Liver (tissue), 9 donors: Measurements from ENCODE around the gene FKBP14. TPM values are rescaled to one million over a fixed set of nuclear protein-coding genes. Genes with fewer than 3 reads are reported as not detected.

Source experiments
- DNase-seq: peaks from one replicate; pipeline ENCODE4 v3.0.0-alpha.2; 2017; ENCODE audit warnings: low spot score
- H3K27ac ChIP-seq, 2 donors: one replicate each; pipeline ENCODE4 v1.7.0; 2013; ENCODE audit warnings: inconsistent platforms in 2 of 2, low read length in 2 of 2, control low read depth in 1 of 2, low read depth in 1 of 2, mild to moderate bottlenecking in 1 of 2
- H3K27me3 ChIP-seq, 4 donors: one replicate each; pipeline versions ENCODE4 v1.6.1 to v1.7.0; 2013; ENCODE audit warnings: low read length in 3 of 4, inconsistent platforms in 1 of 4, mild to moderate bottlenecking in 1 of 4, moderate library complexity in 1 of 4; ENCODE audit not compliant: control insufficient read depth in 4 of 4, insufficient read depth in 4 of 4
- H3K36me3 ChIP-seq, 4 donors: one replicate each; pipeline versions ENCODE4 v1.6.1 to v1.7.0; 2013; ENCODE audit warnings: low read length in 3 of 4, mild to moderate bottlenecking in 3 of 4, low read depth in 1 of 4, moderate library complexity in 1 of 4; ENCODE audit not compliant: control insufficient read depth in 4 of 4, insufficient read depth in 3 of 4
- H3K4me1 ChIP-seq, 4 donors: one replicate each; pipeline versions ENCODE4 v1.6.1 to v1.7.0; 2013; ENCODE audit warnings: low read length in 3 of 4, mild to moderate bottlenecking in 3 of 4, moderate library complexity in 1 of 4; ENCODE audit not compliant: control insufficient read depth in 4 of 4, insufficient read depth in 4 of 4
- H3K4me3 ChIP-seq, 3 donors: one replicate each; pipeline versions ENCODE4 v1.6.1 to v1.7.0; 2013; ENCODE audit warnings: low read length in 3 of 3, control low read depth in 1 of 3, low read depth in 1 of 3, mild to moderate bottlenecking in 1 of 3
- H3K9ac ChIP-seq, 2 donors: one replicate each; pipeline ENCODE4 v1.7.0; 2013; ENCODE audit warnings: low read length in 2 of 2, mild to moderate bottlenecking in 2 of 2, moderate library complexity in 2 of 2, control low read depth in 1 of 2, low read depth in 1 of 2
- H3K9me3 ChIP-seq, 4 donors: one replicate each; pipeline versions ENCODE4 v1.6.1 to v1.7.0; 2013; ENCODE audit warnings: low read length in 3 of 4; ENCODE audit not compliant: control insufficient read depth in 4 of 4
- EGR1 ChIP-seq, 2 donors: IDR thresholded peaks; 2 replicates each; pipeline ENCODE4 v1.6.1; 2016 to 2018; ENCODE audit warnings: antibody characterized with exemption in 2 of 2, low read depth in 2 of 2
- FOXA1 ChIP-seq: IDR thresholded peaks from 2 replicates; pipeline ENCODE4 v1.6.1; 2016; ENCODE audit warnings: antibody characterized with exemption
- FOXA2 ChIP-seq: IDR thresholded peaks from 2 replicates; pipeline ENCODE4 v1.6.1; 2016; ENCODE audit warnings: antibody characterized with exemption
- GABPA ChIP-seq, 2 donors: IDR thresholded peaks in 1 of 2; conservative IDR thresholded peaks in 1 of 2; 2 replicates each; pipeline ENCODE4 v1.6.1; 2016; ENCODE audit warnings: antibody characterized with exemption in 2 of 2, mild to moderate bottlenecking in 1 of 2, moderate library complexity in 1 of 2
- HNF4A ChIP-seq, 2 donors: conservative IDR thresholded peaks; 2 replicates each; pipeline ENCODE4 v1.6.1; 2016; ENCODE audit warnings: antibody characterized with exemption in 2 of 2, mild to moderate bottlenecking in 2 of 2
- HNF4G ChIP-seq: IDR thresholded peaks from 2 replicates; pipeline ENCODE4 v1.6.1; 2016; ENCODE audit warnings: antibody characterized with exemption
- JUND ChIP-seq, 2 donors: IDR thresholded peaks; 2 replicates each; pipeline ENCODE4 v1.6.1; 2016; ENCODE audit warnings: antibody characterized with exemption in 2 of 2
- NR2F2 ChIP-seq: IDR thresholded peaks from 2 replicates; pipeline ENCODE4 v1.6.1; 2016; ENCODE audit warnings: antibody characterized with exemption
- RAD21 ChIP-seq, 2 donors: IDR thresholded peaks; 2 replicates each; pipeline ENCODE4 v1.6.1; 2016; ENCODE audit warnings: antibody characterized with exemption in 2 of 2, mild to moderate bottlenecking in 2 of 2
- RXRA ChIP-seq, 2 donors: IDR thresholded peaks; 2 replicates each; pipeline ENCODE4 v1.6.1; 2017 to 2018; ENCODE audit warnings: antibody characterized with exemption in 2 of 2, mild to moderate bottlenecking in 1 of 2
- SP1 ChIP-seq: IDR thresholded peaks from 2 replicates; pipeline ENCODE4 v1.6.1; 2018; ENCODE audit warnings: antibody characterized with exemption, mild to moderate bottlenecking
- TAF1 ChIP-seq: conservative IDR thresholded peaks from 2 replicates; pipeline ENCODE4 v1.6.1; 2016; ENCODE audit warnings: antibody characterized with exemption, mild to moderate bottlenecking
- YY1 ChIP-seq: IDR thresholded peaks from 2 replicates; pipeline ENCODE4 v1.6.1; 2016; ENCODE audit warnings: antibody characterized with exemption, mild to moderate bottlenecking
- WGBS: extraction: QIAGEN DNeasy Blood & Tissue Kit; methylation state at CpG from one replicate; pipeline ENCODE4 v1.1.7; 2013; 5-methylcytosine and 5-hydroxymethylcytosine counted together
- polyA plus RNA-seq, 2 donors: library from polyadenylated mRNA; stranded (reverse) in 1 of 2; unstranded in 1 of 2; fragments of 200-250 nt in 1 of 2; fragments of >200 nt in 1 of 2; fragmentation: Nextera tagmentation in 1 of 2; extraction: Ambion mirVana in 1 of 2; gene quantifications; one replicate each; pipeline versions ENCODE4 v1.2.1 to v1.2.3, GENCODE V29; 2013 to 2015
- total RNA-seq, 2 donors: library from RNA; depleted of rRNA; stranded (reverse); fragments of >200 nt; gene quantifications; one replicate each; pipeline ENCODE4 v1.2.3, GENCODE V29; 2014
- TF ChIP-seq, protein P1 (sequence below): IDR thresholded peaks from 2 replicates; pipeline ENCODE4 v1.6.1; 2016; ENCODE audit warnings: antibody characterized with exemption
- TF ChIP-seq, protein P2 (sequence below): IDR thresholded peaks from 2 replicates; pipeline ENCODE4 v1.6.1; 2016; ENCODE audit warnings: antibody characterized with exemption, mild to moderate bottlenecking
- TF ChIP-seq, protein P3 (sequence below): IDR thresholded peaks from 2 replicates; pipeline ENCODE4 v1.6.1; 2016; ENCODE audit warnings: antibody characterized with exemption
- TF ChIP-seq, protein P4 (sequence below): IDR thresholded peaks from 2 replicates; pipeline ENCODE4 v1.6.1; 2016; ENCODE audit warnings: antibody characterized with exemption
- TF ChIP-seq, protein P5 (sequence below): fragments of 150-350 bp; IDR thresholded peaks from 2 replicates; pipeline ENCODE4 v1.5.1; 2017; ENCODE audit warnings: improper control_type of control experiment, low read depth, low read length; ENCODE audit not compliant: missing input control
- donor health status: healthy.
- donor health status: healthy.
- donor health status: healthy.
- donor health status: healthy.
- donor health status: healthy.

Gene FKBP14
- total and polyA plus RNA-seq, 4 donors, result 2.6 to 6.1 (median 3.5) TPM

DNA sequence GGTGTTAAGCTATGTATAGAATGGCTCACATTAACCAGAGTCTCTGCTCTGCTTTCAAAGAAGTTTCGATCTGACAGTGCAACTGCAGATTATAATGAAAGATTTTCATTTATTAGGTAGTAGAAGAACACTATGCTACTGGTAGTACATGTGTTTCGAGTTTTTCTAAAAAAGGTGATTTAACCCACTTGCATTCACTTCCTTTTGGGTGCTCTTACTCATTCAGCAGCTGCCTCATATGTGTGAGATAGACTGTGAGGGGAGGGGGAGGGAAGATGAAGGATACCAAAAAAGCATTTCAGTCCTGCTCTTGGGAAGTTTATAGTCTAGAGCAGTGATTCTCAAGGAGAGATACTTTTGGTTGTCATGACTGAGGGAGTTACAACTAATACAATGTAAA is 22.1 kb upstream of the FKBP14 start:
- WGBS, result 95% methylated on average over 2 of the region's 2 CpGs
- Histone ChIP-seq H3K4me1 (peaks cover 3 to 27% (median 23%) of the 10 kb centered on the region in 4 donors), H3K36me3 (peaks cover 0 to 6% (median 2%) of the 10 kb centered on the region in 4 donors), H3K27ac (no peak overlapping the region), H3K9me3 (no peaks in the 10 kb centered on the region), H3K4me3 (no peak overlapping the region), H3K27me3 (no peaks in the 10 kb centered on the region), H3K9ac (no peak overlapping the region)
- DNase-seq, result no peak
- TF ChIP-seq, protein P1, sequence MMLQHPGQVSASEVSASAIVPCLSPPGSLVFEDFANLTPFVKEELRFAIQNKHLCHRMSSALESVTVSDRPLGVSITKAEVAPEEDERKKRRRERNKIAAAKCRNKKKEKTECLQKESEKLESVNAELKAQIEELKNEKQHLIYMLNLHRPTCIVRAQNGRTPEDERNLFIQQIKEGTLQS, result no peak
- no peak for TF ChIP-seq GABPA (IDR thresholded peaks at IDR 0.05 in 1 of 2, conservative IDR thresholded peaks at IDR 0.05 in 1 of 2)
- TF ChIP-seq RAD21 (IDR thresholded peaks at IDR 0.05), result no peak
- TF ChIP-seq TAF1, result no peak
- no peak for TF ChIP-seq SP1
- TF ChIP-seq EGR1 (IDR thresholded peaks at IDR 0.05; ENCODE audit: low read depth in 2 of 2), result no peak
- TF ChIP-seq, protein P2, sequence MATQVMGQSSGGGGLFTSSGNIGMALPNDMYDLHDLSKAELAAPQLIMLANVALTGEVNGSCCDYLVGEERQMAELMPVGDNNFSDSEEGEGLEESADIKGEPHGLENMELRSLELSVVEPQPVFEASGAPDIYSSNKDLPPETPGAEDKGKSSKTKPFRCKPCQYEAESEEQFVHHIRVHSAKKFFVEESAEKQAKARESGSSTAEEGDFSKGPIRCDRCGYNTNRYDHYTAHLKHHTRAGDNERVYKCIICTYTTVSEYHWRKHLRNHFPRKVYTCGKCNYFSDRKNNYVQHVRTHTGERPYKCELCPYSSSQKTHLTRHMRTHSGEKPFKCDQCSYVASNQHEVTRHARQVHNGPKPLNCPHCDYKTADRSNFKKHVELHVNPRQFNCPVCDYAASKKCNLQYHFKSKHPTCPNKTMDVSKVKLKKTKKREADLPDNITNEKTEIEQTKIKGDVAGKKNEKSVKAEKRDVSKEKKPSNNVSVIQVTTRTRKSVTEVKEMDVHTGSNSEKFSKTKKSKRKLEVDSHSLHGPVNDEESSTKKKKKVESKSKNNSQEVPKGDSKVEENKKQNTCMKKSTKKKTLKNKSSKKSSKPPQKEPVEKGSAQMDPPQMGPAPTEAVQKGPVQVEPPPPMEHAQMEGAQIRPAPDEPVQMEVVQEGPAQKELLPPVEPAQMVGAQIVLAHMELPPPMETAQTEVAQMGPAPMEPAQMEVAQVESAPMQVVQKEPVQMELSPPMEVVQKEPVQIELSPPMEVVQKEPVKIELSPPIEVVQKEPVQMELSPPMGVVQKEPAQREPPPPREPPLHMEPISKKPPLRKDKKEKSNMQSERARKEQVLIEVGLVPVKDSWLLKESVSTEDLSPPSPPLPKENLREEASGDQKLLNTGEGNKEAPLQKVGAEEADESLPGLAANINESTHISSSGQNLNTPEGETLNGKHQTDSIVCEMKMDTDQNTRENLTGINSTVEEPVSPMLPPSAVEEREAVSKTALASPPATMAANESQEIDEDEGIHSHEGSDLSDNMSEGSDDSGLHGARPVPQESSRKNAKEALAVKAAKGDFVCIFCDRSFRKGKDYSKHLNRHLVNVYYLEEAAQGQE, result no peak
- no peak for TF ChIP-seq NR2F2
- TF ChIP-seq RXRA (IDR thresholded peaks at IDR 0.05), result no peak
- TF ChIP-seq, protein P3, sequence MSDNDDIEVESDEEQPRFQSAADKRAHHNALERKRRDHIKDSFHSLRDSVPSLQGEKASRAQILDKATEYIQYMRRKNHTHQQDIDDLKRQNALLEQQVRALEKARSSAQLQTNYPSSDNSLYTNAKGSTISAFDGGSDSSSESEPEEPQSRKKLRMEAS, result no peak
- TF ChIP-seq YY1, result no peak
- no peak for TF ChIP-seq HNF4G
- no peak for TF ChIP-seq FOXA1
- TF ChIP-seq JUND (IDR thresholded peaks at IDR 0.05), result no peak
- TF ChIP-seq, protein P4, sequence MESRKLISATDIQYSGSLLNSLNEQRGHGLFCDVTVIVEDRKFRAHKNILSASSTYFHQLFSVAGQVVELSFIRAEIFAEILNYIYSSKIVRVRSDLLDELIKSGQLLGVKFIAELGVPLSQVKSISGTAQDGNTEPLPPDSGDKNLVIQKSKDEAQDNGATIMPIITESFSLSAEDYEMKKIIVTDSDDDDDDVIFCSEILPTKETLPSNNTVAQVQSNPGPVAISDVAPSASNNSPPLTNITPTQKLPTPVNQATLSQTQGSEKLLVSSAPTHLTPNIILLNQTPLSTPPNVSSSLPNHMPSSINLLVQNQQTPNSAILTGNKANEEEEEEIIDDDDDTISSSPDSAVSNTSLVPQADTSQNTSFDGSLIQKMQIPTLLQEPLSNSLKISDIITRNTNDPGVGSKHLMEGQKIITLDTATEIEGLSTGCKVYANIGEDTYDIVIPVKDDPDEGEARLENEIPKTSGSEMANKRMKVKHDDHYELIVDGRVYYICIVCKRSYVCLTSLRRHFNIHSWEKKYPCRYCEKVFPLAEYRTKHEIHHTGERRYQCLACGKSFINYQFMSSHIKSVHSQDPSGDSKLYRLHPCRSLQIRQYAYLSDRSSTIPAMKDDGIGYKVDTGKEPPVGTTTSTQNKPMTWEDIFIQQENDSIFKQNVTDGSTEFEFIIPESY, result no peak
- TF ChIP-seq FOXA2, result no peak
- TF ChIP-seq, protein P5, sequence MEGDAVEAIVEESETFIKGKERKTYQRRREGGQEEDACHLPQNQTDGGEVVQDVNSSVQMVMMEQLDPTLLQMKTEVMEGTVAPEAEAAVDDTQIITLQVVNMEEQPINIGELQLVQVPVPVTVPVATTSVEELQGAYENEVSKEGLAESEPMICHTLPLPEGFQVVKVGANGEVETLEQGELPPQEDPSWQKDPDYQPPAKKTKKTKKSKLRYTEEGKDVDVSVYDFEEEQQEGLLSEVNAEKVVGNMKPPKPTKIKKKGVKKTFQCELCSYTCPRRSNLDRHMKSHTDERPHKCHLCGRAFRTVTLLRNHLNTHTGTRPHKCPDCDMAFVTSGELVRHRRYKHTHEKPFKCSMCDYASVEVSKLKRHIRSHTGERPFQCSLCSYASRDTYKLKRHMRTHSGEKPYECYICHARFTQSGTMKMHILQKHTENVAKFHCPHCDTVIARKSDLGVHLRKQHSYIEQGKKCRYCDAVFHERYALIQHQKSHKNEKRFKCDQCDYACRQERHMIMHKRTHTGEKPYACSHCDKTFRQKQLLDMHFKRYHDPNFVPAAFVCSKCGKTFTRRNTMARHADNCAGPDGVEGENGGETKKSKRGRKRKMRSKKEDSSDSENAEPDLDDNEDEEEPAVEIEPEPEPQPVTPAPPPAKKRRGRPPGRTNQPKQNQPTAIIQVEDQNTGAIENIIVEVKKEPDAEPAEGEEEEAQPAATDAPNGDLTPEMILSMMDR, result no peak
- no peak for TF ChIP-seq HNF4A (conservative IDR thresholded peaks at IDR 0.05)
